ENCODE measurements around the gene ZNF646. TPM values are rescaled to one million over a fixed set of nuclear protein-coding genes. Genes with fewer than 3 reads are reported as not detected.

Gene ZNF646
- total and polyA plus RNA-seq, 5 donors = 6.4 to 10.3 (median 9.0) TPM

GRCh38 chr16:31079342-31079944, 5.2 kb downstream of the ZNF646 start:
- no peak for ATAC-seq

GRCh38 chr16:31080035-31080629, 5.9 kb downstream of the ZNF646 start:
- Histone ChIP-seq H3K4me3 (ENCODE audit: low read length) (no peak overlapping the region), H3K4me1 (ENCODE audit: control insufficient read depth, insufficient read depth, low read length) (no peaks in the 10 kb centered on the region), H3K27me3 (ENCODE audit: control insufficient read depth, insufficient read depth) (no peaks in the 10 kb centered on the region), H3K27ac (ENCODE audit: low read length) (no peak overlapping the region), H3K9me3 (ENCODE audit: control insufficient read depth, low read length) (no peaks in the 10 kb centered on the region)
- WGBS = 96% methylated on average over 40 of the region's 40 CpGs
- DNase-seq = peak in 1 of 3 donors; percentile 49
- no peak for ATAC-seq
- intact Hi-C loops (cut with DNase I) = no loop called here

More at GRCh38 chr16:31079342-31079944, 5.2 kb downstream of the ZNF646 start:
- H3K4me3 ChIP-seq (ENCODE audit: low read length) = no peak overlapping the region
- WGBS = 84% methylated on average over 13 of the region's 13 CpGs
- DNase-seq = peak in 1 of 3 donors; percentile 58
- no peak overlapping the region for H3K27ac ChIP-seq (ENCODE audit: low read length)
- H3K27me3 ChIP-seq (ENCODE audit: control insufficient read depth, insufficient read depth) = no peaks in the 10 kb centered on the region
- H3K4me1 ChIP-seq (ENCODE audit: control insufficient read depth, insufficient read depth, low read length) = no peaks in the 10 kb centered on the region
- no peaks in the 10 kb centered on the region for H3K9me3 ChIP-seq (ENCODE audit: control insufficient read depth, low read length)
- intact Hi-C loops (cut with DNase I) = loop anchor here in 1 of 4 donors (10.0 kb wide), 1 partner anchor 95 kb away; the partner anchor contains the start of gene HSD3B7

- no peaks in the 10 kb centered on the region for H3K4me1 ChIP-seq (ENCODE audit: control insufficient read depth, insufficient read depth, low read length)
- no peaks in the 10 kb centered on the region for H3K9me3 ChIP-seq (ENCODE audit: control insufficient read depth, low read length)
- no peak overlapping the region for H3K27ac ChIP-seq (ENCODE audit: low read length)
- no peaks in the 10 kb centered on the region for H3K27me3 ChIP-seq (ENCODE audit: control insufficient read depth, insufficient read depth)
- H3K4me3 ChIP-seq (ENCODE audit: low read length) = no peak overlapping the region
- intact Hi-C loops (cut with DNase I) = no loop called here
- DNase-seq (no peak), ATAC-seq (no peak)
- 91% methylated on average over 13 of the region's 13 CpGs for WGBS
Observed at GRCh38 chr16:31080756-31081419, 6.7 kb downstream of the ZNF646 start.

DNA sequence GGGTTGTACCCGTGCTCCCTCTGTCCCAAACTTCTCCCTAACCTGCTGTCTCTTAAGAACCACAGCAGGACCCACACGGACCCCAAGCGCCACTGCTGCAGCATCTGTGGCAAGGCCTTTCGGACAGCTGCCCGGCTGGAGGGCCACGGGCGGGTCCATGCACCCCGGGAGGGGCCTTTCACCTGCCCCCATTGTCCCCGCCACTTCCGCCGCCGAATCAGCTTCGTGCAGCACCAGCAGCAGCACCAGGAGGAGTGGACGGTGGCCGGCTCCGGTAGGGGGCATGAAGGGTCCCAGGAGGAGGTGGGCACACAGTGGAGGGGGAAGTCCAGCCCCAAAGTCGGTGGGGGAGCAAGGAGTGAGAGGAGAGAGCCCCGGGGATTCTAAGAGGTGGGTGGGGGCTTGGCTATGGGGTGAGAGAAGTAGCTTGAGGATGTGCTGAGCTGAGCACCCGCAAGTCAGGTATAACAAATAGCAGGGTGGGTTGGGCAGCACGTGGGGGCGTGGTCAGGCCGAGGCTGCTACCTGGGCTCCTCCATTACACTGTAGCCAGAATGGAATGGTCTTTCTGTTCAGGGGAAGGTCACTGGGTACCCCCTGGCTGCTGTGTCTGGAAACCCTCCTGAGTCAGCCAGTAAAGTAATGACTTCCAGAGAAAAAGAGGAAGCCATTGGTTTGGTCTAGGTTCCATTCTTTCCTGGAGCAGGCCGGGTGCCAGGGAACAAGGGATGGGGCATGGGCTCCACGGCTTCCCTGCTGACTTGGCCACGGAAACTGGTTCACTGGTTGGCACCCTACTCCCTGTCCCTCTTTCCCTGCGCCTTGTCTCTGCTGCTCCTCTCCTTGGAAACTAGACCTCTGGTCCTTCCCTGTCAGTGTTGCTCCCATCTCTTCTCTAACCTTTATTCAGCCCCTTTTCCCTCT, 7.5 kb downstream of the ZNF646 start:
- no peaks in the 10 kb centered on the region for H3K27me3 ChIP-seq (ENCODE audit: control insufficient read depth, insufficient read depth)
- ATAC-seq = no peak
- intact Hi-C loops (cut with DNase I) = no loop called here
- H3K9me3 ChIP-seq (ENCODE audit: control insufficient read depth, low read length) = no peaks in the 10 kb centered on the region
- DNase-seq = peak in 1 of 3 donors; percentile 67
- H3K4me3 ChIP-seq (ENCODE audit: low read length) = no peak overlapping the region
- H3K4me1 ChIP-seq (ENCODE audit: control insufficient read depth, insufficient read depth, low read length) = no peaks in the 10 kb centered on the region
- 85% methylated on average over 26 of the region's 26 CpGs for WGBS
- no peak overlapping the region for H3K27ac ChIP-seq (ENCODE audit: low read length)

DNA sequence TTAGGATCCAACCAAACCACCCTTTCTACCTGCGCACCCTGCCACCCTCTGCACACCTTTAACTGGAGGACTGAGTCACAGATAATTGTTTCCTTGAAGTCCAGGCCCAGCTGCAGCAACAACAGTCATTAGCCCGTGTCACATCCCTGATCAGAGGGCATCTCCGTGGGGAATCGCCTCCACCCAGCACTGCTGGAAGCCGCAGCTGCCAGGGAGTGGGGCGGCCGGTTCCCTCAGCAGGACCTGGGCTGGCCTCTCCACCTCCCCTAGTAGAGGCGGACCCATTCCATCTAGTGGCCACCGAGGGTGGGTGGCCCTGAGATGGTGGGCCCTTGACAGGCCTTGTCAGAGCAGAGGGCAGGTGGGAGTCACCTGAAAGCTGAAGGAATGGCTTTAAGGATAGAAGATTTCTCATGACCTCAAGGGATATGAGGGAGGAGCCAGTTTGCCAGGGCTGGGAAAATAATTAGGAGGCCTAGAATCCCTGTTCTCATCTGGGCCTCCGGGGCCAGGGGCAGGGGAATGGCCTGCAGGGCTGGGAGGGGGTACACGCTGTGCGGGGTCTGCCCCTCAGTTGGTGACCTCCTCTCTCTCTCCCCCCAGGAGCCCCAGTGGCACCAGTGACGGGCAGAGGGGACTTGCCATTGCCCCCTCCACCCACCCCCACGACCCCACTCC, 8.3 kb downstream of the ZNF646 start:
- H3K27me3 ChIP-seq (ENCODE audit: control insufficient read depth, insufficient read depth) = no peaks in the 10 kb centered on the region
- no peaks in the 10 kb centered on the region for H3K4me1 ChIP-seq (ENCODE audit: control insufficient read depth, insufficient read depth, low read length)
- WGBS = 66% methylated on average over 14 of the region's 14 CpGs
- no peak overlapping the region for H3K4me3 ChIP-seq (ENCODE audit: low read length)
- intact Hi-C loops (cut with DNase I) = no loop called here
- no peak overlapping the region for H3K27ac ChIP-seq (ENCODE audit: low read length)
- DNase-seq (no peak), ATAC-seq (no peak)
- no peaks in the 10 kb centered on the region for H3K9me3 ChIP-seq (ENCODE audit: control insufficient read depth, low read length)

- no peak overlapping the region for H3K4me3 ChIP-seq (ENCODE audit: low read length)
- peak in 1 of 3 donors; percentile 11 for DNase-seq
- H3K4me1 ChIP-seq (ENCODE audit: control insufficient read depth, insufficient read depth, low read length) = no peaks in the 10 kb centered on the region
- H3K27me3 ChIP-seq (ENCODE audit: control insufficient read depth, insufficient read depth) = no peaks in the 10 kb centered on the region
- intact Hi-C loops (cut with DNase I) = no loop called here
- no peaks in the 10 kb centered on the region for H3K9me3 ChIP-seq (ENCODE audit: control insufficient read depth, low read length)
- H3K27ac ChIP-seq (ENCODE audit: low read length) = no peak overlapping the region
- WGBS = 60% methylated on average over 9 of the region's 9 CpGs
- ATAC-seq = no peak
Observed at GRCh38 chr16:31083081-31083480, 8.9 kb downstream of the ZNF646 start.

- no peaks in the 10 kb centered on the region for H3K4me1 ChIP-seq (ENCODE audit: control insufficient read depth, insufficient read depth, low read length)
- ATAC-seq (no peak), DNase-seq (no peak)
- no peak overlapping the region for H3K4me3 ChIP-seq (ENCODE audit: low read length)
- no peaks in the 10 kb centered on the region for H3K9me3 ChIP-seq (ENCODE audit: control insufficient read depth, low read length)
- intact Hi-C loops (cut with DNase I) = no loop called here
- H3K27ac ChIP-seq (ENCODE audit: low read length) = no peak overlapping the region
- WGBS = 67% methylated on average over 5 of the region's 5 CpGs
- no peaks in the 10 kb centered on the region for H3K27me3 ChIP-seq (ENCODE audit: control insufficient read depth, insufficient read depth)
Observed at GRCh38 chr16:31083556-31083955, 9.3 kb downstream of the ZNF646 start.

GRCh38 chr16:31083981-31084380, 9.8 kb downstream of the ZNF646 start:
- Histone ChIP-seq H3K4me1 (ENCODE audit: control insufficient read depth, insufficient read depth, low read length) (no peaks in the 10 kb centered on the region), H3K27me3 (ENCODE audit: control insufficient read depth, insufficient read depth) (no peaks in the 10 kb centered on the region), H3K27ac (ENCODE audit: low read length) (no peak overlapping the region), H3K4me3 (ENCODE audit: low read length) (no peak overlapping the region), H3K9me3 (ENCODE audit: control insufficient read depth, low read length) (no peaks in the 10 kb centered on the region)
- DNase-seq = peak in 1 of 3 donors; percentile 47
- WGBS = 88% methylated on average over 13 of the region's 13 CpGs
- ATAC-seq = no peak
- intact Hi-C loops (cut with DNase I) = no loop called here

DNA sequence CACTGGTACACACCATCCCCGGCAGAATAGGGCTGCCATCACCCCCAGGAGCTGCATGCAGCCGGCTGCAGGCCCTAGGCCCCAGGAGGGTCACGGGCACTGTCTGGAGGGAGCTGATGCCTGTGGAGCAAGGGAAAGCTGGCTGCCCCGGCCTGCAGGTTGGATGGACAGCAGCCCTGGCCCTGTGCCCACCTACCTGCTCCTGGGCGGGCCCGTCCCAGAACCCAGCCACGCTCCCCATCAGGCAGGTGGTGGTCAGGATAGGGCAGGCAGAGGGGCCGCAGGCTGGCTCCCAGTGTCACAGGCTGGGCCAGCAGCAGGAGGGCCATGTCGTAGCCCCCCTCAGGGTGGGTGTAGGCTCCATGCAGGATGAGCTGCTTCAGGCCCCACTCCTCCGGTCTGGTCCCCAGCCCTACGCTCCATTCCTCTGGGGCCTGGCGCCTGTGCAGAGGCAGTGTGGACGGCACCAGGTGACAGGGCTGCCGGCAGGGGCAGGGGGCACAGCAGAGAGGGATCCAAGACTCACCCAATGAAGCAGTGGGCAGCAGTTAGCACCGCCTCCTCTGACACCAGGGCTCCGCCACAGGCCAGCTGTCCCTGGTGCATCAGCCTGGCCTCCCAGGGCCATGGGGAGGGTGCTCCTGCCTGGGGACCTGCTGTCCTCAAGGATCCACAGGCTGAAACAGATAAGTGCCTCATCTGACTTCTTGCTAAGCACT, 10.5 kb downstream of the ZNF646 start:
- H3K4me3 ChIP-seq (ENCODE audit: low read length) = no peak overlapping the region
- intact Hi-C loops (cut with DNase I) = no loop called here
- no peaks in the 10 kb centered on the region for H3K9me3 ChIP-seq (ENCODE audit: control insufficient read depth, low read length)
- no peaks in the 10 kb centered on the region for H3K4me1 ChIP-seq (ENCODE audit: control insufficient read depth, insufficient read depth, low read length)
- peak in 1 of 3 donors; percentile 55 for DNase-seq
- no peaks in the 10 kb centered on the region for H3K27me3 ChIP-seq (ENCODE audit: control insufficient read depth, insufficient read depth)
- H3K27ac ChIP-seq (ENCODE audit: low read length) = no peak overlapping the region
- WGBS = 89% methylated on average over 16 of the region's 16 CpGs
- ATAC-seq = no peak

- intact Hi-C loops (cut with DNase I) = no loop called here
- H3K9me3 ChIP-seq (ENCODE audit: control insufficient read depth, low read length) = no peaks in the 10 kb centered on the region
- DNase-seq (peak in 1 of 3 donors; percentile 38), ATAC-seq (no peak)
- H3K27ac ChIP-seq (ENCODE audit: low read length) = no peak overlapping the region
- no peaks in the 10 kb centered on the region for H3K27me3 ChIP-seq (ENCODE audit: control insufficient read depth, insufficient read depth)
- no peak overlapping the region for H3K4me3 ChIP-seq (ENCODE audit: low read length)
- 74% methylated on average over 8 of the region's 8 CpGs for WGBS
- no peaks in the 10 kb centered on the region for H3K4me1 ChIP-seq (ENCODE audit: control insufficient read depth, insufficient read depth, low read length)
Observed at GRCh38 chr16:31085411-31085810, 11.2 kb downstream of the ZNF646 start.
